Stimulated activated CD8-positive, alpha-beta memory T cell treated with anti-CD3 and anti-CD28 coated beads, Interleukin-7, amount 100 ng/mL, for 48 hours (primary cell): ENCODE measurements around the gene DEUP1.

ENCODE experiments used
- DNase-seq, 2 donors: peaks; one replicate each; pipeline ENCODE4 v3.0.0-alpha.2; 2020; ENCODE audit warnings: low read depth in 1 of 2; ENCODE audit errors: extremely low read depth in 1 of 2

The DEUP1 gene

DNA sequence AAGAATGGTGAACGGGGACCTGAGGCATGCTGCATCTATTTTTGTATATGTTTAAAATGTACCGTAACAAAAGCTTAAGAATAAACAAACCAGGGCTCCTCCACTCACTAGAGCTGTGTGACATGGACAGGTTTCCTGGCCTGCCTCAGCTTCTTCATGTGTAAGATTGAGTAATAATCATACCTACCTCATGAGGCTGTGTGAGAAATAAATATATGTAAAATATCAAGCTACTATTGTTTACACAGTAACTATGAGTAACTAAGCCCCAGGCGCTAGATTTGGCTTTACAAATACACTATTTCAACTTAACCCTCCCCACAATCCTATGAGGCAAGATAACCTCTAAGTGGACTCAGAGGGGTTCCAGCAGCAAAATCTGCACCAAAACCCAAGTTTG, 146.3 kb downstream of the DEUP1 start:
- DNase-seq: no peak

- no peak for DNase-seq
Measured at GRCh38 chr11:93477684-93478234, 147.2 kb downstream of the DEUP1 start.

DNA sequence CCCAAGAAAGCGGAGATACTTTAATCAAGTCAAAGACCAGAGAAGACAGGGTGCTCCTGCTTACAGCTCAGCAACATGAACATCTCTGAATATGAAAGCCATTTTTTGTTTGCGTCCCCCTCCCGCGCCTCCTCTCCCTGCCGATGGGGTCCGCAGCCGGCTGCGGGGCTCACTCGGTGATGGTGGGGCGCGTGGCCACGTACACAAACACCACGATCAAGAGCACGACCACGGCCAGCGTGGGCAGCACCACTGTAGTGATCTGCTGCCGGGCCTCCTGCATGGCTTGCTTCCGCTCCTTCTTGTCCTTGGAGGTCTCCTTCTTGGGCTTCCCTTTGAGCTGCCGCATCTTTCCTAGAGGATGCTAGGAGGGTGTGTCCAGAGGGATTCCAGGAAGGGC, 148.3 kb downstream of the DEUP1 start:
- DNase-seq: no peak

GRCh38 chr11:93480256-93480655, 149.7 kb downstream of the DEUP1 start:
- DNase-seq: no peak

GRCh38 chr11:93480756-93481155, 150.2 kb downstream of the DEUP1 start:
- DNase-seq: no peak

GRCh38 chr11:93481279-93481678, 150.7 kb downstream of the DEUP1 start:
- DNase-seq: no peak

DNA sequence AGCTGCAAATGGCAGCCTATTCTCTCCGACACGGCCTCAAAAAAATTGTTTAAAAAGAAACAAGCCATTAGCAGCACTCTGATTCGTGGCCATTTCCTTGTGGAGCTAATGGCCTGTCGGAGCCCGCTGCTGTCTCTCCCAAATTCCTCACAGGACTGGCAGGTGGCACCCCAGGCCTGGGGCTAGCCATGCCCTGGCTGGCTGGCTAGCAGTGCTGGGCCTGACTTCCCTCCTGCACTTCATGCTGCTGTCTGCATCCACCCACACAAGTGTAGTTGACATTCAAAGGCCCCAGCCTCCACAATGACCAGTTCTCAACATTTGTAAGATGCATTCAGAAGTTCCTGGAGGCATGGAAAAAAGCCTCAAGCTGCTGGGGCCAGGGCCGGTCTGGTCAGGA, 151.2 kb downstream of the DEUP1 start:
- no peak for DNase-seq

DNA sequence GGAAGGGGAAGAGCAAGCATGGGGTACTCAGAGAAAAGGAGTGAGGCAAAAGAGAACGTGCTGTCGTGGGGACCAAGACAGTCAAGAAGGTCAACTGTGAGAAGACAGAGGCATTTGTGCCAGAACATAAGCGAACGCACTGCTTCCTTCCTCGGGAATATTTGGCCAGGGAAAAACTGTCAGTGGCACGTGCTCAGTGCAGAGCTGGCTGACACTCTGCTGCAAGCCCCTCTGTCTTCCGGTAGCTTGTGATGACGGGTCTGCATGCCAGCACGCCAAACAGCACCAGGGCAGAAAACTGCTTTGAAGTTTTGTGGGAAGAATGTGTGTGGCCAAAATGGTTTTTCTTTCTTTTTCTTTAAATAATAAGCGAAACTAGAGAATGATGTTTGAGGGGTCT, 152.0 kb downstream of the DEUP1 start:
- no peak for DNase-seq

- DNase-seq: no peak
Measured at GRCh38 chr11:93484716-93485115, 154.2 kb downstream of the DEUP1 start.

GRCh38 chr11:93485983-93486382, 155.4 kb downstream of the DEUP1 start:
- DNase-seq: no peak

GRCh38 chr11:93487032-93487483, 156.5 kb downstream of the DEUP1 start:
- no peak for DNase-seq
